ENCODE measurements around the gene MRS2. TPM values are rescaled to one million over a fixed set of nuclear protein-coding genes. Genes with fewer than 3 reads are reported as not detected.

Gene MRS2

DNA sequence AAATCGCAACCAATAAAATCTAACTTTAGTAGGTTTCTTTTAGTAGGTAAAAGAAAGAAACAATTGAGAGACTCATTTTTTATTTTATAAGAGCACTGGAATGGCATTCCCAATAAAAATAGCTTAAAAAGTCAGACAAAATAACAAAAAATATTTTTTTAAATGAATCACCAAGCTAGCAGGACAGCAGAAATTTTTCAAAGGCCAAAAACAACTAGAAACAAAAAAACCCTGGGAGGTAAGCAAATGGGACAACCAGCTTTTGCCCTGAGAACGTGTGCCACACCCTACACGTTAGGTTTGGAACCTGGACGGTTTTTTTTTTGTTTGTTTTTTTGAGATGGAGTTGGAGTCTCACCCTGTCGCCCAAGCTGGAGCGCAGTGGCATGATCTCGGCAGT, 67.1 kb downstream of the MRS2 start:
- Histone ChIP-seq H3K9me3 (replicated peaks in 1 of 2; ENCODE audit: control insufficient read depth in 2 of 2, insufficient read depth in 1 of 2, low read depth in 1 of 2, low read length in 2 of 2) (no peaks in the 10 kb centered on the region), H3K27ac (replicated peaks; ENCODE audit: low read length) (no peak overlapping the region), H3K4ac (ENCODE audit: low read length) (no peak overlapping the region), H2BK15ac (ENCODE audit: low read length) (no peak overlapping the region), H3K9ac (ENCODE audit: low read depth, low read length, poor library complexity) (no peak overlapping the region), H4K8ac (ENCODE audit: low read depth, low read length) (no peak overlapping the region), H4K91ac (ENCODE audit: low read depth, low read length, poor library complexity) (no peak overlapping the region), H3K36me3 (replicated peaks in 1 of 2; ENCODE audit: control insufficient read depth in 2 of 2, insufficient read depth in 2 of 2, low read length in 2 of 2) (no peaks in the 10 kb centered on the region), H3K4me3 (ENCODE audit: low read length in 2 of 2) (no peak overlapping the region), H3K14ac (ENCODE audit: low read length) (no peak overlapping the region), H3K18ac (ENCODE audit: low read length) (no peak overlapping the region), H2BK120ac (ENCODE audit: low read depth, low read length) (no peak overlapping the region), H3K27me3 (ENCODE audit: control insufficient read depth in 3 of 3, insufficient read depth in 3 of 3, low read depth in 1 of 3, low read length in 3 of 3) (no peaks in the 10 kb centered on the region), H3K23ac (ENCODE audit: low read depth, low read length, poor library complexity) (no peak overlapping the region), H2AK5ac (ENCODE audit: low read depth, low read length) (no peak overlapping the region), H3K4me1 (ENCODE audit: control insufficient read depth in 2 of 2, insufficient read depth in 1 of 2, low read depth in 1 of 2, low read length in 2 of 2) (no peaks in the 10 kb centered on the region), H3K79me1 (ENCODE audit: low read depth, low read length) (no peaks in the 10 kb centered on the region), H2AFZ (ENCODE audit: low read length) (no peak overlapping the region), H2BK12ac (ENCODE audit: low read length) (no peak overlapping the region), H2BK5ac (ENCODE audit: low read length) (no peak overlapping the region), H3K4me2 (ENCODE audit: insufficient read depth, low read length, poor library complexity, severe bottlenecking) (no peak overlapping the region)
- no peak for DNase-seq (ENCODE audit: low spot score)
- WGBS, 2 donors (ENCODE audit: extremely low coverage in 2 of 2, insufficient read length in 2 of 2, insufficient replicate concordance in 1 of 2): no CpG with 5 or more reads among the region's 7 CpGs

GRCh38 chr6:24472181-24472580, 69.4 kb downstream of the MRS2 start:
- no peak overlapping the region for H3K18ac ChIP-seq (ENCODE audit: low read length)
- no peak overlapping the region for H3K4me3 ChIP-seq (ENCODE audit: low read length in 2 of 2)
- no peaks in the 10 kb centered on the region for H3K79me1 ChIP-seq (ENCODE audit: low read depth, low read length)
- no peak overlapping the region for H4K91ac ChIP-seq (ENCODE audit: low read depth, low read length, poor library complexity)
- no peak overlapping the region for H3K9ac ChIP-seq (ENCODE audit: low read depth, low read length, poor library complexity)
- H2AFZ ChIP-seq (ENCODE audit: low read length): no peak overlapping the region
- H4K8ac ChIP-seq (ENCODE audit: low read depth, low read length): no peak overlapping the region
- H2BK5ac ChIP-seq (ENCODE audit: low read length): no peak overlapping the region
- H2AK5ac ChIP-seq (ENCODE audit: low read depth, low read length): no peak overlapping the region
- H2BK12ac ChIP-seq (ENCODE audit: low read length): no peak overlapping the region
- no peak for DNase-seq (ENCODE audit: low spot score)
- H3K9me3 ChIP-seq (replicated peaks in 1 of 2; ENCODE audit: control insufficient read depth in 2 of 2, insufficient read depth in 1 of 2, low read depth in 1 of 2, low read length in 2 of 2): no peaks in the 10 kb centered on the region
- H3K14ac ChIP-seq (ENCODE audit: low read length): no peak overlapping the region
- H3K27ac ChIP-seq (replicated peaks; ENCODE audit: low read length): no peak overlapping the region
- no peak overlapping the region for H2BK15ac ChIP-seq (ENCODE audit: low read length)
- no peak overlapping the region for H2BK120ac ChIP-seq (ENCODE audit: low read depth, low read length)
- no peaks in the 10 kb centered on the region for H3K36me3 ChIP-seq (replicated peaks in 1 of 2; ENCODE audit: control insufficient read depth in 2 of 2, insufficient read depth in 2 of 2, low read length in 2 of 2)
- no peak overlapping the region for H3K4me2 ChIP-seq (ENCODE audit: insufficient read depth, low read length, poor library complexity, severe bottlenecking)
- no peak overlapping the region for H3K23ac ChIP-seq (ENCODE audit: low read depth, low read length, poor library complexity)
- H3K4me1 ChIP-seq (ENCODE audit: control insufficient read depth in 2 of 2, insufficient read depth in 1 of 2, low read depth in 1 of 2, low read length in 2 of 2): no peaks in the 10 kb centered on the region
- H3K27me3 ChIP-seq (ENCODE audit: control insufficient read depth in 3 of 3, insufficient read depth in 3 of 3, low read depth in 1 of 3, low read length in 3 of 3): no peaks in the 10 kb centered on the region
- no peak overlapping the region for H3K4ac ChIP-seq (ENCODE audit: low read length)

Small RNA genes within 50 kb of the gene (small RNA-seq; reads per million reads assigned to genes)
- gene RNU6-391P (ENCODE audit: insufficient read depth): not detected

Measured in neuronal stem cell (in vitro differentiated cells).